SU-DHL-6 (cell line): ENCODE results near the gene RUNX2.

ENCODE experiments used
- EZH2phosphoT487 ChIP-seq: fragments of 200-600 bp; sonication (generic), shearing (Covaris generic); conservative IDR thresholded peaks from 2 replicates; pipeline ENCODE4 v1.6.1; 2018; ENCODE audit warnings: mild to moderate bottlenecking, antibody characterized with exemption, low read length, moderate library complexity, mixed read lengths
- TF ChIP-seq, protein P1 (sequence below): fragments of 200-600 bp; sonication (generic); IDR thresholded peaks from one replicate; pipeline ENCODE4 v1.5.1; 2017; ENCODE audit warnings: antibody characterized with exemption, mild to moderate bottlenecking, low read length, moderate library complexity; ENCODE audit not compliant: insufficient read depth, poor library complexity, severe bottlenecking

DNA sequence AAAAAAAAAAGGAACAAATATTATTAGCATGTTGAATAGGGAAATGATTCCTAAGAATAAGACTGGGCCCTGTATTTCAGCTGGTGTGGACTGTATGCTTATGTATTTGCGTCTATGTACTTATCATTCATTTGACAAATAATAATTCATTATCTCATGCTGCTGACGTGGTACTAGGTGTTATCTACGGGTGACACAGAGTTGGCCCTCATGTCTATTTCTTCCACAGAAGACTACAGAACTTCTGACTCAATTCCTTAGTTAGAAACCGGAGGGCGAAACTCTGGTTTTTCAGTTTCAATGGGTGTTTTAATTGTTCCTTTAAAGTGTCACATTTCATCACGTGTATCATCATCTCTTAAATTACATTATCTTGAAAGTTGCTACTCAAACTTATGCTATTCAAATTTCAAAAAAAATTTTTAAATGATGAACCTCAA, 381.7 kb downstream of the RUNX2 start:
- TF ChIP-seq, protein P1, sequence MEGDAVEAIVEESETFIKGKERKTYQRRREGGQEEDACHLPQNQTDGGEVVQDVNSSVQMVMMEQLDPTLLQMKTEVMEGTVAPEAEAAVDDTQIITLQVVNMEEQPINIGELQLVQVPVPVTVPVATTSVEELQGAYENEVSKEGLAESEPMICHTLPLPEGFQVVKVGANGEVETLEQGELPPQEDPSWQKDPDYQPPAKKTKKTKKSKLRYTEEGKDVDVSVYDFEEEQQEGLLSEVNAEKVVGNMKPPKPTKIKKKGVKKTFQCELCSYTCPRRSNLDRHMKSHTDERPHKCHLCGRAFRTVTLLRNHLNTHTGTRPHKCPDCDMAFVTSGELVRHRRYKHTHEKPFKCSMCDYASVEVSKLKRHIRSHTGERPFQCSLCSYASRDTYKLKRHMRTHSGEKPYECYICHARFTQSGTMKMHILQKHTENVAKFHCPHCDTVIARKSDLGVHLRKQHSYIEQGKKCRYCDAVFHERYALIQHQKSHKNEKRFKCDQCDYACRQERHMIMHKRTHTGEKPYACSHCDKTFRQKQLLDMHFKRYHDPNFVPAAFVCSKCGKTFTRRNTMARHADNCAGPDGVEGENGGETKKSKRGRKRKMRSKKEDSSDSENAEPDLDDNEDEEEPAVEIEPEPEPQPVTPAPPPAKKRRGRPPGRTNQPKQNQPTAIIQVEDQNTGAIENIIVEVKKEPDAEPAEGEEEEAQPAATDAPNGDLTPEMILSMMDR: no peak
- TF ChIP-seq EZH2phosphoT487: no peak
